WTC11 (cell line): Measurements from ENCODE around the gene TMEM212. TPM values are rescaled to one million over a fixed set of nuclear protein-coding genes. Genes with fewer than 3 reads are reported as not detected.

ENCODE experiments used
- ATAC-seq: fragments of 200-7000 bp; cut with Tn5 transposase; 2 replicates; pipeline ENCODE4 v1.10.0; 2021; ENCODE audit warnings: mild to moderate bottlenecking, moderate library complexity
- CTCF ChIA-PET: fragments of 300-600 bp; sonication (Branson Sonifier 250); formaldehyde crosslinking; loops from one replicate; lab custom pipeline; 2021; ENCODE audit warnings: antibody characterized with exemption; lab: Charles Lee
- POLR2A ChIA-PET: fragments of 350-600 bp; sonication (Branson Sonifier 250); formaldehyde crosslinking; loops from one replicate; lab custom pipeline; 2021; ENCODE audit warnings: antibody characterized with exemption; lab: Charles Lee
- DNase-seq: peaks from one replicate; pipeline ENCODE4 v3.0.0; 2021; ENCODE audit warnings: low spot score
- H3K27ac Mint-ChIP-seq: 2 replicates; pipeline ENCODE4 v1.8.0; 2021; ENCODE audit warnings: mixed read lengths
- H3K27me3 Mint-ChIP-seq: 2 replicates; pipeline ENCODE4 v1.8.0; 2021; ENCODE audit warnings: low read depth, mild to moderate bottlenecking, moderate library complexity, mixed read lengths
- H3K36me3 Mint-ChIP-seq: 2 replicates; pipeline ENCODE4 v1.8.0; 2021; ENCODE audit warnings: mixed read lengths
- H3K4me1 Mint-ChIP-seq: 2 replicates; pipeline ENCODE4 v1.8.0; 2022; ENCODE audit warnings: mixed read lengths
- H3K4me3 Mint-ChIP-seq: 2 replicates; pipeline ENCODE4 v1.8.0; 2021; ENCODE audit warnings: mild to moderate bottlenecking, moderate library complexity, mixed read lengths
- H3K9me3 Mint-ChIP-seq: 2 replicates; pipeline ENCODE4 v1.8.0; 2021; ENCODE audit warnings: mixed read lengths
- AR ChIP-seq: fragments of 250-450 bp; sonication (Bioruptor Pico); IDR thresholded peaks from 2 replicates; pipeline ENCODE4 v1.9.0; 2021; ENCODE audit warnings: mild to moderate bottlenecking
- ATF1 ChIP-seq: sonication (generic); formaldehyde crosslinking; IDR thresholded peaks from 2 replicates; pipeline ENCODE4 v1.8.1; 2023; ENCODE audit warnings: mild to moderate bottlenecking, moderate library complexity, missing genetic modification reagents
- ATF2 ChIP-seq: sonication (generic); formaldehyde crosslinking; IDR thresholded peaks from 2 replicates; pipeline ENCODE4 v1.8.1; 2022; ENCODE audit warnings: low read depth, missing genetic modification reagents, borderline replicate concordance
- CTCF ChIP-seq: fragments of 200-600 bp; IDR thresholded peaks from 2 replicates; pipeline ENCODE4 v1.8.0; 2022; ENCODE audit warnings: antibody characterized with exemption
- E2F1 ChIP-seq: sonication (generic); formaldehyde crosslinking; IDR thresholded peaks from 2 replicates; pipeline ENCODE4 v1.8.0; 2022; ENCODE audit warnings: mild to moderate bottlenecking, missing genetic modification reagents
- ERG ChIP-seq: fragments of 250-450 bp; sonication (Bioruptor Pico); IDR thresholded peaks from 2 replicates; pipeline ENCODE4 v1.8.0; 2021; ENCODE audit warnings: mild to moderate bottlenecking
- IRF2 ChIP-seq: sonication (generic); formaldehyde crosslinking; IDR thresholded peaks from 2 replicates; pipeline ENCODE4 v1.8.0; 2022; ENCODE audit warnings: low read depth, missing genetic modification reagents, borderline replicate concordance
- JUN ChIP-seq: sonication (generic); formaldehyde crosslinking; IDR thresholded peaks from 2 replicates; pipeline ENCODE4 v1.8.0; 2023; ENCODE audit warnings: mild to moderate bottlenecking, missing genetic modification reagents
- NR2C2 ChIP-seq: sonication (generic); formaldehyde crosslinking; IDR thresholded peaks from 2 replicates; pipeline ENCODE4 v1.8.0; 2022; ENCODE audit warnings: mild to moderate bottlenecking, missing genetic modification reagents
- PREB ChIP-seq: sonication (generic); formaldehyde crosslinking; IDR thresholded peaks from 2 replicates; pipeline ENCODE4 v1.8.1; 2022; ENCODE audit warnings: mild to moderate bottlenecking, missing genetic modification reagents, moderate library complexity, borderline replicate concordance
- SMAD4 ChIP-seq: sonication (generic); formaldehyde crosslinking; IDR thresholded peaks from 2 replicates; pipeline ENCODE4 v1.8.0; 2022; ENCODE audit warnings: mild to moderate bottlenecking, missing genetic modification reagents
- SP1 ChIP-seq: sonication (generic); formaldehyde crosslinking; conservative IDR thresholded peaks from 2 replicates; pipeline ENCODE4 v1.8.1; 2022; ENCODE audit warnings: missing genetic modification reagents
- TEAD1 ChIP-seq: sonication (generic); formaldehyde crosslinking; IDR thresholded peaks from 2 replicates; pipeline ENCODE4 v1.8.0; 2022; ENCODE audit warnings: mild to moderate bottlenecking, missing genetic modification reagents
- TP53 ChIP-seq: sonication (generic); formaldehyde crosslinking; IDR thresholded peaks from 2 replicates; pipeline ENCODE4 v1.8.1; 2023; ENCODE audit warnings: mild to moderate bottlenecking, missing genetic modification reagents
- ZBTB21 ChIP-seq: sonication (generic); formaldehyde crosslinking; IDR thresholded peaks from 2 replicates; pipeline ENCODE4 v1.8.1; 2023; ENCODE audit warnings: mild to moderate bottlenecking, missing genetic modification reagents, borderline replicate concordance
- ZNF416 ChIP-seq: fragments of 250-450 bp; sonication (Bioruptor Pico); IDR thresholded peaks from 2 replicates; pipeline ENCODE4 v1.9.0; 2021; ENCODE audit warnings: mild to moderate bottlenecking, inconsistent platforms
- ZNF671 ChIP-seq: fragments of 250-450 bp; sonication (Bioruptor Pico); IDR thresholded peaks from 2 replicates; pipeline ENCODE4 v1.8.0; 2021; ENCODE audit warnings: mild to moderate bottlenecking
- total RNA-seq: library from RNA; stranded (reverse); gene quantifications from 3 replicates; pipeline ENCODE4 v1.2.3, GENCODE V29; 2021

The TMEM212 gene
- total RNA-seq, 1 experiment from 2014 or later, result not detected

- no peak for DNase-seq
- H3K4me1 Mint-ChIP-seq, result peaks cover 31% of the 10 kb centered on the region
- no peak for ATAC-seq
- no peaks in the 10 kb centered on the region for H3K36me3 Mint-ChIP-seq
- ChIA-PET CTCF (interaction anchor here (0.6 to 2.2 kb wide), 29 partner anchors 8 to 869 kb away, joined by 3 to 21 read pairs (median 5); partner anchors contain the start of gene PLD1), POLR2A (interaction anchor here (0.6 kb wide), 1 partner anchor 98 kb away, joined by 3 read pairs; no protein-coding TSS in a partner anchor)
- H3K27me3 Mint-ChIP-seq, result peaks cover 3% of the 10 kb centered on the region; the same call in 1 of the 2 replicates
- no peak overlapping the region for H3K4me3 Mint-ChIP-seq
- no peak overlapping the region for H3K27ac Mint-ChIP-seq
- H3K9me3 Mint-ChIP-seq, result no peaks in the 10 kb centered on the region
- TF ChIP-seq CTCF (no peak), TEAD1 (CRISPR knock-in tag) (no peak), ZNF671 (CRISPR knock-in tag) (no peak)
Measured at GRCh38 chr3:171830518-171830875, 12.7 kb upstream of the TMEM212 start.

- no peak overlapping the region for H3K4me3 Mint-ChIP-seq
- H3K27ac Mint-ChIP-seq, result no peak overlapping the region
- ATAC-seq (no peak), DNase-seq (no peak)
- TF ChIP-seq PREB (CRISPR knock-in tag) (no peak), SP1 (no peak), NR2C2 (CRISPR knock-in tag) (no peak), AR (CRISPR knock-in tag) (no peak), TP53 (CRISPR knock-in tag) (no peak), ATF1 (CRISPR knock-in tag) (no peak), ZNF416 (no peak), ZBTB21 (CRISPR knock-in tag) (no peak), SMAD4 (CRISPR knock-in tag) (no peak), IRF2 (CRISPR knock-in tag) (no peak), ATF2 (CRISPR knock-in tag) (no peak), E2F1 (CRISPR knock-in tag) (no peak), JUN (CRISPR knock-in tag) (no peak), ERG (no peak)
- ChIA-PET CTCF (no interaction called here), POLR2A (no interaction called here)
- H3K36me3 Mint-ChIP-seq, result no peaks in the 10 kb centered on the region
- H3K4me1 Mint-ChIP-seq, result peaks cover 22% of the 10 kb centered on the region
- H3K27me3 Mint-ChIP-seq, result peaks cover 3% of the 10 kb centered on the region; the same call in 1 of the 2 replicates
- H3K9me3 Mint-ChIP-seq, result no peaks in the 10 kb centered on the region
Measured at GRCh38 chr3:171831936-171832335, 11.2 kb upstream of the TMEM212 start.
